ENCODE data around the gene STXBP5.
A peak's percentile ranks its signal among the peaks of the same experiment; 100 is the strongest.

STXBP5 gene

GRCh38 chr6:147204060-147204785 is at the start of gene STXBP5:
Gene STXBP5 (plus strand): TSS chr6:147204417. CDS start chr6:147204533, 116 bp downstream.
- peak; percentile 10 to 19 for DNase-seq

- DNase-seq = no peak
Measured at GRCh38 chr6:147154454-147154853, 49.8 kb upstream of the STXBP5 start.

- no peak for DNase-seq
Measured at GRCh38 chr6:147156218-147156617, 48.0 kb upstream of the STXBP5 start.

GRCh38 chr6:147156799-147157382 is 47.3 kb upstream of the STXBP5 start:
- DNase-seq = no peak

GRCh38 chr6:147157930-147158329 is 46.3 kb upstream of the STXBP5 start:
- DNase-seq = no peak

GRCh38 chr6:147158881-147159280 is 45.3 kb upstream of the STXBP5 start:
- no peak for DNase-seq

GRCh38 chr6:147159536-147160374 is 44.5 kb upstream of the STXBP5 start:
- DNase-seq = no peak

- DNase-seq = no peak
Measured at GRCh38 chr6:147160593-147160992, 43.6 kb upstream of the STXBP5 start.

- DNase-seq = no peak
Measured at GRCh38 chr6:147161253-147161973, 42.8 kb upstream of the STXBP5 start.

- DNase-seq = no peak
Measured at GRCh38 chr6:147161974-147162495, 42.2 kb upstream of the STXBP5 start.

- no peak for DNase-seq
Measured at GRCh38 chr6:147164761-147165160, 39.5 kb upstream of the STXBP5 start.

GRCh38 chr6:147166360-147166944 is 37.8 kb upstream of the STXBP5 start:
- DNase-seq = no peak

GRCh38 chr6:147166992-147167391 is 37.2 kb upstream of the STXBP5 start:
- DNase-seq = no peak

GRCh38 chr6:147167576-147168461 is 36.4 kb upstream of the STXBP5 start:
- DNase-seq = no peak

- DNase-seq = no peak
Measured at GRCh38 chr6:147169529-147169928, 34.7 kb upstream of the STXBP5 start.

- no peak for DNase-seq
Measured at GRCh38 chr6:147170269-147170668, 33.9 kb upstream of the STXBP5 start.

- DNase-seq = no peak
Measured at GRCh38 chr6:147173140-147173539, 31.1 kb upstream of the STXBP5 start.

- DNase-seq = no peak
Measured at GRCh38 chr6:147173675-147174308, 30.4 kb upstream of the STXBP5 start.

- no peak for DNase-seq
Measured at GRCh38 chr6:147176795-147177194, 27.4 kb upstream of the STXBP5 start.

- DNase-seq = no peak
Measured at GRCh38 chr6:147177286-147177685, 26.9 kb upstream of the STXBP5 start.

- no peak for DNase-seq
Measured at GRCh38 chr6:147178355-147178754, 25.9 kb upstream of the STXBP5 start.

Data from inflammatory macrophage treated with lipopolysaccharide for 1 hour (primary cell).